ENCODE results near the gene PLSCR4. TPM values are rescaled to one million over a fixed set of nuclear protein-coding genes. Genes with fewer than 3 reads are reported as not detected.

The PLSCR4 gene
- total and polyA plus RNA-seq, 2 donors (not counting 3 experiments of a cell fraction or from before 2014, with no cell fraction given) = 81.5 to 91.7 TPM

GRCh38 chr3:146160964-146161662 lies 89.8 kb downstream of the PLSCR4 start, which contains the start of gene PLOD2:
PLOD2 (minus strand) TSS chr3:146161184; CDS start chr3:146160989, 195 bp downstream.
- no TSS peak for BruUV-seq (replicated peaks)
- Histone ChIP-seq H3K4me1 (ENCODE audit: control insufficient read depth, extremely low read depth, insufficient read depth, low read length) (peaks cover 72% of the 10 kb centered on the region), H3K9me3 (replicated peaks; ENCODE audit: control insufficient read depth, insufficient read depth, low read length) (no peaks in the 10 kb centered on the region), H3K27me3 (ENCODE audit: control insufficient read depth in 2 of 2, insufficient read depth in 2 of 2, low read length in 2 of 2) (no peaks in the 10 kb centered on the region), H3K36me3 (ENCODE audit: control insufficient read depth in 2 of 2, extremely low read depth in 1 of 2, insufficient read depth in 2 of 2, low read length in 2 of 2) (no peaks in the 10 kb centered on the region), H3K9me1 (replicated peaks; ENCODE audit: control insufficient read depth, extremely low read depth, insufficient read depth, low read length) (no peaks in the 10 kb centered on the region), H3K4me2 (ENCODE audit: insufficient read depth, low read length) (peak within 1 kb of the TSS; percentile 93), H4K20me1 (replicated peaks; ENCODE audit: control insufficient read depth, extremely low read depth, insufficient read depth, low read length) (peaks cover 2% of the 10 kb centered on the region), H3K27ac (ENCODE audit: insufficient read depth, low read depth, low read length) (peak within 1 kb of the TSS; percentile 90), H3K9ac (replicated peaks; ENCODE audit: extremely low read depth, insufficient read depth, low read length) (peak within 1 kb of the TSS; percentile 93), H3K79me2 (ENCODE audit: control insufficient read depth, insufficient read depth, low read length) (peaks cover 73% of the 10 kb centered on the region), H3K4me3 (replicated peaks in 1 of 3; ENCODE audit: insufficient read depth in 1 of 3, low read depth in 1 of 3, low read length in 3 of 3) (peak within 1 kb of the TSS; percentile 55 to 94 (median 80)), H2AFZ (ENCODE audit: low read depth, low read length) (no peak within 1 kb of the TSS)
- dilution Hi-C loops (cut with MboI; ENCODE audit: extremely low pct_ligation_motif_present, low sequenced_read_pairs) = no loop called here
- DNase-seq (ENCODE audit: low read depth, low spot score) = peak; percentile 90
- FAIRE-seq = peak; percentile 26
- TF ChIP-seq GATA2 (IDR thresholded peaks at IDR 0.05; ENCODE audit: insufficient read depth, insufficient read length, low read depth, low read length) (no peak), MYC (IDR thresholded peaks at IDR 0.05; ENCODE audit: low read depth, low read length) (no peak), MAX (IDR thresholded peaks at IDR 0.05; ENCODE audit: insufficient read depth, insufficient read length) (no peak), EZH2 (IDR thresholded peaks at IDR 0.05; ENCODE audit: borderline replicate concordance, low read depth, low read length, severe bottlenecking) (no peak), CTCF (IDR thresholded peaks at IDR 0.05; ENCODE audit: extremely low read depth in 1 of 2, insufficient read depth in 1 of 2, low read depth in 1 of 2, low read length in 2 of 2) (no peak), POLR2AphosphoS5 (IDR thresholded peaks at IDR 0.05; ENCODE audit: insufficient read depth, low read depth, low read length) (peak; percentile 99), FOS (IDR thresholded peaks at IDR 0.05; ENCODE audit: borderline replicate concordance, insufficient read depth, low read length) (peak; percentile 10), POLR2A (IDR thresholded peaks at IDR 0.05; ENCODE audit: low read depth, low read length) (peak; percentile 98), JUN (IDR thresholded peaks at IDR 0.05; ENCODE audit: borderline replicate concordance, insufficient read depth, insufficient read length, low read depth) (no peak)
- POLR2A ChIA-PET = interaction anchor here (0.8 to 3.3 kb wide), 13 partner anchors 10 to 166 kb away, joined by 3 to 42 read pairs (median 4); no protein-coding TSS in a partner anchor
- CTCF ChIA-PET = interaction anchor here (0.9 to 8.3 kb wide), 17 partner anchors 15 to 417 kb away, joined by 3 to 115 read pairs (median 4); no protein-coding TSS in a partner anchor
- intact Hi-C loops (cut with micrococcal nuclease) = loop anchor here (1.0 to 2.0 kb wide), 10 partner anchors 16 to 345 kb away; partner anchors contain the start of gene PLSCR4
